SW 1271 (cell line): ENCODE results near the gene SSBP3.

ENCODE experiments used
- DNase-seq, 2 experiments: peaks; one replicate each; lab custom pipeline; 2025; lab: John Stamatoyannopoulos, UW

SSBP3 gene

GRCh38 chr1:54329312-54330003, 76.7 kb downstream of the SSBP3 start:
- no peak for DNase-seq

GRCh38 chr1:54328066-54328636, 78.0 kb downstream of the SSBP3 start:
- no peak for DNase-seq

GRCh38 chr1:54327386-54328065, 78.7 kb downstream of the SSBP3 start:
- no peak for DNase-seq

- DNase-seq = no peak
These were observed 79.4 kb downstream of the SSBP3 start for GRCh38 chr1:54326543-54327385.

- DNase-seq = no peak
These were observed 80.3 kb downstream of the SSBP3 start for GRCh38 chr1:54325703-54326461.

GRCh38 chr1:54325284-54325683, 80.9 kb downstream of the SSBP3 start:
- DNase-seq = no peak

- DNase-seq = no peak
These were observed 81.7 kb downstream of the SSBP3 start for GRCh38 chr1:54324251-54325140.

GRCh38 chr1:54323921-54324250, 82.3 kb downstream of the SSBP3 start:
- no peak for DNase-seq

GRCh38 chr1:54323324-54323739, 82.9 kb downstream of the SSBP3 start:
- DNase-seq = no peak

- DNase-seq = no peak
These were observed 87.9 kb downstream of the SSBP3 start for GRCh38 chr1:54318246-54318814.

- DNase-seq = no peak
These were observed 89.1 kb downstream of the SSBP3 start for GRCh38 chr1:54317084-54317483.

GRCh38 chr1:54315099-54315498, 91.1 kb downstream of the SSBP3 start:
- DNase-seq = no peak

GRCh38 chr1:54314696-54315095, 91.5 kb downstream of the SSBP3 start:
- DNase-seq = no peak

GRCh38 chr1:54312796-54313316, 93.3 kb downstream of the SSBP3 start:
- DNase-seq = no peak

- no peak for DNase-seq
These were observed 94.7 kb downstream of the SSBP3 start for GRCh38 chr1:54311506-54311905.

- no peak for DNase-seq
These were observed 95.5 kb downstream of the SSBP3 start for GRCh38 chr1:54310439-54311328.

GRCh38 chr1:54309631-54310366, 96.4 kb downstream of the SSBP3 start:
- DNase-seq = no peak

- DNase-seq = no peak
These were observed 98.9 kb downstream of the SSBP3 start for GRCh38 chr1:54307305-54307704.
